Measurements from ENCODE around the gene REV1. TPM values are rescaled to one million over a fixed set of nuclear protein-coding genes. Genes with fewer than 3 reads are reported as not detected.

Gene REV1
- 10 to 100 TPM; 12.6 to 21.6 (median 13.6) TPM for total RNA-seq
- long read RNA-seq, partial matches to known transcripts, result 0 of 1 reads
- long read RNA-seq, other reads (novel, unspliced or antisense), result 1 of 1 reads

DNA sequence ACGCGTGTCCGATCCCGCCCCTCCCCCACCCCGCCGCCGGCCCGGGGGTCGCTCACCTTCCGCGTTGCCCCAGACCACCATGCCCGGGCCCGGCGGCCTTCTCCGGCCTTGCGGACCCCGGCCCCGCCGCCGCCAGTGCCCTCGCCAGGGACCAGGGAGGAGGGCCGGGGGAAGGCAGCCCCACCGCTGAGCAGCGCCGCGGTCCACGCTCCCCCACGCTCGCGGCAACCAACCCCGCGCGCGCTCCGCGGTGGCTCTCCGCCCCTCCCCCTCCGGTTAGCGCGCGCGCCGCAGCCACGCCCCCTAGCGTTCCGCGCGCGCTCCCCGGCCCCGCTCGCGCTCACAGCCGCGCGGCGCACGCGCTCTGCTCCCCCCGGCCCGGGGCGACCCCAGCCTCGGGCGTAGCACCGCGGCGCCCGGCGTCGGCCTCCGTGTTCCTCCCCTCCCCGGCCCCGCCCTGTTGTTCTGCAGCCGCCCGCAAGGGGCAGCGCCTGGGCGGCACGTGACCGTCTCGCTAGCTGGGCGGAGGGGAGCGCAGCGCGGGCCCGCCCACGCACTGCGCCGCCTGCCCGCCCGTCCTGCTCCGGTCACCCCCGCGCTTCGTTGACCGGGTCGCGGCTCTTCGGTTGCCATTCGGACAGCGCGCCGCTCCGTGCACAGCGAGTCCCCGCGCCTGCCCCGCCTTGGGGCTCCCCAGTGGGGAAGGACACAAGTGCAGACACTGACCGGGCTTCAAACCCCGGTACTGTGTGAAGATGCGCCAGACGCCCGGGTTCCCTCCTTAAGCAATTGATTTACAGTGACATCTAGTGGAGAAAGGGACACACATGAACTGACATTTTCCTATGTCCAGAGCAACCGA lies at the start of gene REV1:
TSS of gene REV1 (minus strand) at position 257 of the 862 bp plus-strand sequence. CDS start 25,042 bp downstream, outside the sequence.
- DNase-seq, result peak; percentile 95 to 97 (median 96)
- Histone ChIP-seq H3K27ac (peak within 1 kb of the TSS; percentile 92 to 98 (median 94)), H3K27me3 (no peaks in the 10 kb centered on the region), H3K4me3 (peak within 1 kb of the TSS; percentile 65 to 82 (median 77)), H3K36me3 (no peaks in the 10 kb centered on the region), H3K4me1 (peaks cover 0 to 13% (median 6%) of the 10 kb centered on the region in 4 donors), H3K9me3 (no peaks in the 10 kb centered on the region)
- 0% methylated on average over 3 of the region's 113 CpGs for WGBS (ENCODE audit: insufficient coverage, low coverage, low lambda C conversion rate, missing lambda C conversion rate)
- TF ChIP-seq POLR2A (IDR thresholded peaks at IDR 0.05) (no peak), CTCF (IDR thresholded peaks at IDR 0.05) (peak; percentile 54 to 95 (median 70))
- intact Hi-C loops (cut with DNase I), result loop anchor here in 1 of 2 donors (10.0 kb wide), 1 partner anchor 165 kb away; no protein-coding TSS in a partner anchor
- ATAC-seq, result peak; percentile 88 to 95 (median 91)

DNA sequence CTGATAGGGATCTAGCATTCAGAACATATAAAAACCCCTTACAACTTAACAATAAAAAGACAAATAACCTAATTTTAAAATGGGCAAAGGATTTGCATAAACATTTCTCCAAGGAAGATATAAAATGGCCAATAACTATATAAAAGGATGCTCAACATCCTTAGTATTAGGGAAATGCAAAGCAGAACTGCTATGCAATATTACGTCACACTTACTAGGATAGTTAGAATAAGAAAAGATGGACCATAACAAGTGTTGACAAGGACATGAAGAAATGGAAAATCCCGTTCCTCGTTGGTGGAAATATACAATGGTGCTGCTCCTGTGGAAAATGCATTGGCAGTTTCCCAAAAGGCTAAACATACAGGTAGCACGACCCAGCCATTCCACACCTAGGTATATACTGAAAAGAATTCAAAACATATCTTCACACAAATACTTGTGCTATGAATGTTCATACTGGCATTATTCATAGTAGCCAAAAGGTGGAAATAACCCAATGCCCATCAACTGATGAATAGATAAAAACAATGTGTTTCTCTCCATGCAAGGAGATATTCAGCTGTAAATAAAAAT lies 48.2 kb upstream of the REV1 start:
- intact Hi-C loops (cut with DNase I), result no loop called here
- Histone ChIP-seq H3K4me1 (no peaks in the 10 kb centered on the region), H3K36me3 (no peaks in the 10 kb centered on the region), H3K27ac (no peak overlapping the region), H3K9me3 (no peaks in the 10 kb centered on the region), H3K27me3 (no peaks in the 10 kb centered on the region), H3K4me3 (no peak overlapping the region)
- 83% methylated on average over 4 of the region's 4 CpGs for WGBS (ENCODE audit: insufficient coverage, low coverage, low lambda C conversion rate, missing lambda C conversion rate)
- ATAC-seq (no peak), DNase-seq (no peak)
- TF ChIP-seq POLR2A (IDR thresholded peaks at IDR 0.05) (no peak), CTCF (IDR thresholded peaks at IDR 0.05) (no peak)

GRCh38 chr2:99524056-99524455 lies 34.2 kb upstream of the REV1 start:
- ATAC-seq (no peak), DNase-seq (no peak)
- Histone ChIP-seq H3K9me3 (no peaks in the 10 kb centered on the region), H3K36me3 (no peaks in the 10 kb centered on the region), H3K27ac (no peak overlapping the region), H3K4me3 (no peak overlapping the region), H3K4me1 (no peaks in the 10 kb centered on the region), H3K27me3 (no peaks in the 10 kb centered on the region)
- 45% methylated on average over 1 of the region's 2 CpGs for WGBS (ENCODE audit: insufficient coverage, low coverage, low lambda C conversion rate, missing lambda C conversion rate)
- no peak for TF ChIP-seq POLR2A (IDR thresholded peaks at IDR 0.05)
- TF ChIP-seq CTCF (IDR thresholded peaks at IDR 0.05), result no peak
- intact Hi-C loops (cut with DNase I), result no loop called here

- Histone ChIP-seq H3K27me3 (no peaks in the 10 kb centered on the region), H3K36me3 (no peaks in the 10 kb centered on the region), H3K4me3 (no peak overlapping the region), H3K27ac (no peak overlapping the region), H3K9me3 (no peaks in the 10 kb centered on the region), H3K4me1 (no peaks in the 10 kb centered on the region)
- intact Hi-C loops (cut with DNase I), result no loop called here
- DNase-seq (no peak), ATAC-seq (no peak)
- 64% methylated on average over 1 of the region's 2 CpGs for WGBS (ENCODE audit: insufficient coverage, low coverage, low lambda C conversion rate, missing lambda C conversion rate)
- TF ChIP-seq POLR2A (IDR thresholded peaks at IDR 0.05) (no peak), CTCF (IDR thresholded peaks at IDR 0.05) (no peak)
Observed at GRCh38 chr2:99522157-99522556, 32.3 kb upstream of the REV1 start.
